ENCODE results near the gene CACNB2.
"Not testable (repeated sequence)": the region's sequence is repeated elsewhere in the genome, so short reads cannot be mapped to it uniquely, and the experiment has no call there.

CACNB2 gene

GRCh38 chr10:18570386-18570785 is 430.2 kb downstream of the CACNB2 start:
- not testable (repeated sequence) for DNase-seq (ENCODE audit: low spot score)

GRCh38 chr10:18571076-18571475 is 430.9 kb downstream of the CACNB2 start:
- no peak for DNase-seq (ENCODE audit: low spot score)

- no peak for DNase-seq (ENCODE audit: low spot score)
These were observed 431.6 kb downstream of the CACNB2 start for GRCh38 chr10:18571780-18572179.

- DNase-seq (ENCODE audit: low spot score) = no peak
These were observed 432.8 kb downstream of the CACNB2 start for GRCh38 chr10:18572959-18573561.

- no peak for DNase-seq (ENCODE audit: low spot score)
These were observed 436.4 kb downstream of the CACNB2 start for GRCh38 chr10:18576586-18576985.

DNA sequence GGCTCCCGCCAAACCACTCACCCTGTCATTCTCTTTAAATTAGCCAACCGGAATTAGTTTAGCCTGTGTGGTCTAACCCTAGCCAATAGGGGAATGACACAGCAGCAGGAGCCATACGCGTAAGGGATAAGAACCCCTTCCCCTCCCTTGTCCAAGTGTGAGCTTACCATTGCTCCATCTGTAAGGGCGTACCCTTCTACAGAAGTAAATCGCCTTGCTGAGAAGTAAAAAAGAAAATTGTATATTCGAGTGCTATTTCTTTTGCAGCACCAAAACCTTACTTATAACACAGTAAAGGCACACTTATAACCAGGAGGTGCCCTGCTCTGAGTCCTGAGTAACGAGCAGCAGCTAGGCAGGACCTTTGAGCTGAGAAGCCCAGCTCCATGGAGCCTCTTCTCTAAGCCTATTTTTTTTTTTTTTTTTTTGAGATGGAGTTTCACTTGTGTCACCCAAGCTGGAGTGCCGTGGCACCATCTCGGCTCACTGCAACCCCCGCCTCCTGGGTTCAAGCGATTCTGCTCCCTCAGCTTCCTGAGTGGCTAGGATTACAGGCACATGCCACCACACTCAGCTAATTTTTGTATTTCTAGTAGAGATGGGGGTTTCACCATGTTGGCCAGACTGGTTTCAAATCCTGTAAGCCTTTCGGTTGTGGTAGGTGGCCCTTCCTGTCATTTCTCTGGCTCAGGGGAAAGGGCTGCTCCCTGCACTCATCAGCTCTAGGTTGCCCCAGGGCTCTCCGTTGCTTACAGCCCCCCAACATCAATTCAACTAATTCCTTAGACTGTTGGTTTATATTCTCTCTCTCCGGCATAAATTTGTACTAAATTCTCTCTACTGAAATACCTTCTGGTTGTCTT is 437.8 kb downstream of the CACNB2 start:
- DNase-seq (ENCODE audit: low spot score) = no peak

DNA sequence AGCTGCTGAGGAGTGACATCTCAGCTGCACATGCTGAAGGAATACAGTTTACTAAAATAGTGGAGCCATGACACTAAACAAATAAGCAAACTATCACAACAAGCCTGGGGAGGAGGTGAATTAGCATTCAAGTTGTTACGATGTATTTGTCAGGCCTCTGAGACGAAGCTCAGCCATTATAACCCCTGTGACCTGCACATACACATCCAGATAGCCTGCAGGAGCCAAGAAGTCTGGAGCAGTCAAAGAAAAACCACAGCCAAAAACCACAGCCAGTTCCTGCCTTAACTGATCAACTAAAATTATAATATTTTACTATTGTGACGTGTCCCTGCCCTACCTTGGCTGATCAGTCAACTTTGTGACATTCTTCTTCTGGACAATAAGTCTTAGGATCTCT is 442.6 kb downstream of the CACNB2 start:
- DNase-seq (ENCODE audit: low spot score) = no peak

GRCh38 chr10:18583575-18584270 is 443.5 kb downstream of the CACNB2 start:
- peak; percentile 29 for DNase-seq (ENCODE audit: low spot score)

GRCh38 chr10:18586637-18587036 is 446.4 kb downstream of the CACNB2 start:
- DNase-seq (ENCODE audit: low spot score) = not testable (repeated sequence)

DNA sequence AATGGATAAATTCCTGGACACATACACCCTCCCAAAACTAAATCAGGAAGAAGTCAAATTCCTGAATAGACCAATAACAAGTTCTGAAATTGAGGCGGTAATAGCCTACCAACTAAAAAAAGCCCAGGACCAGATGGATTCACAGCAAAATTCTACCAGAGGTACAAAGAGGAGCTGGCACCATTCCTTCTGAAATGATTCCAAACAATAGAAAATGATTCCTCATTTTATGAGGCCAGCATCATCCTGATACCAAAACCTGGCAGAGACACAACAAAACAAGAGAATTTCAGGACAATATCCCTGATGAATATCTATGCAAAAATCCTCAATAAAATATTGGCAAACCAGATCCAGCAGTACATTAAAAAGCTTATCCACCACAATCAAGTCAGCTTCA is 450.9 kb downstream of the CACNB2 start:
- not testable (repeated sequence) for DNase-seq (ENCODE audit: low spot score)

Measured in NAMALWA (cell line).